Keratinocyte (primary cell): ENCODE data around the gene EIF1AD. TPM values are rescaled to one million over a fixed set of nuclear protein-coding genes. Genes with fewer than 3 reads are reported as not detected.

Experiments
- DNase-seq: peaks from one replicate; pipeline ENCODE4 v3.0.0-alpha.2; 2011; ENCODE audit warnings: low read depth, missing footprints, low spot score
- FAIRE-seq: peaks from 2 replicates; lab custom pipeline; 2011; peaks lifted over from hg19 to GRCh38; lab: Jason Lieb, UNC
- H2AFZ ChIP-seq: 2 replicates; pipeline ENCODE4 v1.6.0; 2012; ENCODE audit warnings: low read length, control low read depth, inconsistent platforms; ENCODE audit not compliant: control insufficient read depth
- H3K27ac ChIP-seq: 2 replicates; pipeline ENCODE4 v1.5.1; 2011; ENCODE audit warnings: low read length; ENCODE audit not compliant: control insufficient read depth, insufficient read depth
- H3K27me3 ChIP-seq: 3 replicates; pipeline ENCODE4 v1.6.0; 2011; ENCODE audit warnings: low read length; ENCODE audit not compliant: control insufficient read depth, insufficient read depth; ENCODE audit errors: extremely low read depth
- H3K36me3 ChIP-seq, 2 experiments: 2 replicates in 1 of 2; 3 replicates in 1 of 2; pipeline ENCODE4 v1.5.1; 2011; ENCODE audit warnings: low read length in 2 of 2, mild to moderate bottlenecking in 1 of 2; ENCODE audit not compliant: control insufficient read depth in 2 of 2, insufficient read depth in 2 of 2; ENCODE audit errors: extremely low read depth in 1 of 2
- H3K4me1 ChIP-seq: 3 replicates; pipeline ENCODE4 v1.5.1; 2011; ENCODE audit warnings: low read length; ENCODE audit not compliant: control insufficient read depth, insufficient read depth; ENCODE audit errors: extremely low read depth
- H3K4me2 ChIP-seq: 3 replicates; pipeline ENCODE4 v1.6.0; 2011; ENCODE audit warnings: low read depth, low read length; ENCODE audit not compliant: control insufficient read depth, insufficient read depth; ENCODE audit errors: extremely low read depth
- H3K4me3 ChIP-seq, 3 experiments: fragments of 200-600 bp in 1 of 3; sonication (generic) in 1 of 3; 2 replicates in 2 of 3; 3 replicates in 1 of 3; pipeline ENCODE4 v1.5.1; 2011 to 2016; ENCODE audit warnings: low read length in 3 of 3, mild to moderate bottlenecking in 3 of 3, control low read depth in 2 of 3, inconsistent platforms in 1 of 3, low read depth in 1 of 3, mixed read lengths in 1 of 3, mixed run types in 1 of 3, moderate library complexity in 1 of 3; ENCODE audit not compliant: control insufficient read depth in 2 of 3, insufficient read depth in 2 of 3; ENCODE audit errors: extremely low read depth in 1 of 3
- H3K79me2 ChIP-seq: 2 replicates; pipeline ENCODE4 v1.6.0; 2012; ENCODE audit warnings: low read length; ENCODE audit not compliant: control insufficient read depth, insufficient read depth
- H3K9ac ChIP-seq: 3 replicates; pipeline ENCODE4 v1.6.0; 2011; ENCODE audit warnings: low read length; ENCODE audit not compliant: control insufficient read depth, insufficient read depth; ENCODE audit errors: extremely low read depth
- H3K9me1 ChIP-seq: 3 replicates; pipeline ENCODE4 v1.6.0; 2011; ENCODE audit warnings: low read length; ENCODE audit not compliant: control insufficient read depth, insufficient read depth; ENCODE audit errors: extremely low read depth
- H3K9me3 ChIP-seq: 2 replicates; pipeline ENCODE4 v1.5.1; 2012; ENCODE audit warnings: low read depth, low read length; ENCODE audit not compliant: control insufficient read depth
- H4K20me1 ChIP-seq: 3 replicates; pipeline ENCODE4 v1.6.0; 2011; ENCODE audit warnings: low read length; ENCODE audit not compliant: control insufficient read depth, insufficient read depth; ENCODE audit errors: extremely low read depth
- EZH2 ChIP-seq: IDR thresholded peaks from one replicate; pipeline ENCODE4 v1.6.1; 2012; ENCODE audit warnings: inconsistent platforms, mild to moderate bottlenecking, low read length, moderate library complexity
- dilution Hi-C: fragments of 300-500 bp; cut with MboI; formaldehyde crosslinking; loops from one replicate; pipeline ENCODE4 v1.7.0; 2020; ENCODE audit warnings: low sequenced_read_pairs; ENCODE audit not compliant: extremely low pct_ligation_motif_present
- polyA plus RNA-seq, 5 experiments: library from polyadenylated mRNA; depleted of rRNA in 3 of 5; stranded (reverse) in 3 of 5; stranded (forward) in 1 of 5; unstranded in 1 of 5; fragments of >200 nt; gene quantifications; 1 replicate in 1 of 5; 2 replicates in 3 of 5; 3 replicates in 1 of 5; pipeline versions ENCODE4 v1.2.1 to v1.2.3, GENCODE V29; 2011 to 2012; ENCODE audit warnings: missing spikeins in 2 of 5, low read depth in 1 of 5, low replicate concordance in 1 of 5
- TF ChIP-seq, protein P1 (sequence below), 3 experiments: IDR thresholded peaks in 1 of 3; conservative IDR thresholded peaks in 1 of 3; optimal IDR thresholded peaks in 1 of 3; 2 replicates in 2 of 3; 3 replicates in 1 of 3; pipeline versions ENCODE3 to v1.5.1; 2011; ENCODE audit warnings: low read length in 3 of 3, mild to moderate bottlenecking in 3 of 3, moderate library complexity in 2 of 3, control low read depth in 1 of 3, inconsistent platforms in 1 of 3; ENCODE audit not compliant: insufficient read depth in 2 of 3; ENCODE audit errors: extremely low read depth in 1 of 3

Gene EIF1AD
- polyA plus RNA-seq, 1 donor (not counting 4 experiments of a cell fraction or from before 2014, with no cell fraction given): 29.6 TPM

- Histone ChIP-seq H3K36me3 (peaks cover 21 to 27% of the 10 kb centered on the region in 2 experiments), H3K79me2 (no peaks in the 10 kb centered on the region), H2AFZ (no peak overlapping the region), H4K20me1 (no peaks in the 10 kb centered on the region), H3K27me3 (no peaks in the 10 kb centered on the region), H3K4me1 (peaks cover 9% of the 10 kb centered on the region), H3K9ac (no peak overlapping the region), H3K9me1 (peaks cover 3% of the 10 kb centered on the region), H3K9me3 (no peaks in the 10 kb centered on the region), H3K27ac (no peak overlapping the region), H3K4me3 (no peak overlapping the region), H3K4me2 (no peak overlapping the region)
- TF ChIP-seq, protein P1, sequence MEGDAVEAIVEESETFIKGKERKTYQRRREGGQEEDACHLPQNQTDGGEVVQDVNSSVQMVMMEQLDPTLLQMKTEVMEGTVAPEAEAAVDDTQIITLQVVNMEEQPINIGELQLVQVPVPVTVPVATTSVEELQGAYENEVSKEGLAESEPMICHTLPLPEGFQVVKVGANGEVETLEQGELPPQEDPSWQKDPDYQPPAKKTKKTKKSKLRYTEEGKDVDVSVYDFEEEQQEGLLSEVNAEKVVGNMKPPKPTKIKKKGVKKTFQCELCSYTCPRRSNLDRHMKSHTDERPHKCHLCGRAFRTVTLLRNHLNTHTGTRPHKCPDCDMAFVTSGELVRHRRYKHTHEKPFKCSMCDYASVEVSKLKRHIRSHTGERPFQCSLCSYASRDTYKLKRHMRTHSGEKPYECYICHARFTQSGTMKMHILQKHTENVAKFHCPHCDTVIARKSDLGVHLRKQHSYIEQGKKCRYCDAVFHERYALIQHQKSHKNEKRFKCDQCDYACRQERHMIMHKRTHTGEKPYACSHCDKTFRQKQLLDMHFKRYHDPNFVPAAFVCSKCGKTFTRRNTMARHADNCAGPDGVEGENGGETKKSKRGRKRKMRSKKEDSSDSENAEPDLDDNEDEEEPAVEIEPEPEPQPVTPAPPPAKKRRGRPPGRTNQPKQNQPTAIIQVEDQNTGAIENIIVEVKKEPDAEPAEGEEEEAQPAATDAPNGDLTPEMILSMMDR (optimal IDR thresholded peaks at IDR 0.05 in 1 of 3, IDR thresholded peaks at IDR 0.05 in 1 of 3, conservative IDR thresholded peaks at IDR 0.05 in 1 of 3; ENCODE audit: extremely low read depth in 1 of 3, insufficient read depth in 2 of 3, low read length in 3 of 3): no peak
- no peak for TF ChIP-seq EZH2
- FAIRE-seq (no peak), DNase-seq (no peak)
- dilution Hi-C loops: no loop called here
Observed at GRCh38 chr11:65977621-65978390, 24.2 kb downstream of the EIF1AD start.

DNA sequence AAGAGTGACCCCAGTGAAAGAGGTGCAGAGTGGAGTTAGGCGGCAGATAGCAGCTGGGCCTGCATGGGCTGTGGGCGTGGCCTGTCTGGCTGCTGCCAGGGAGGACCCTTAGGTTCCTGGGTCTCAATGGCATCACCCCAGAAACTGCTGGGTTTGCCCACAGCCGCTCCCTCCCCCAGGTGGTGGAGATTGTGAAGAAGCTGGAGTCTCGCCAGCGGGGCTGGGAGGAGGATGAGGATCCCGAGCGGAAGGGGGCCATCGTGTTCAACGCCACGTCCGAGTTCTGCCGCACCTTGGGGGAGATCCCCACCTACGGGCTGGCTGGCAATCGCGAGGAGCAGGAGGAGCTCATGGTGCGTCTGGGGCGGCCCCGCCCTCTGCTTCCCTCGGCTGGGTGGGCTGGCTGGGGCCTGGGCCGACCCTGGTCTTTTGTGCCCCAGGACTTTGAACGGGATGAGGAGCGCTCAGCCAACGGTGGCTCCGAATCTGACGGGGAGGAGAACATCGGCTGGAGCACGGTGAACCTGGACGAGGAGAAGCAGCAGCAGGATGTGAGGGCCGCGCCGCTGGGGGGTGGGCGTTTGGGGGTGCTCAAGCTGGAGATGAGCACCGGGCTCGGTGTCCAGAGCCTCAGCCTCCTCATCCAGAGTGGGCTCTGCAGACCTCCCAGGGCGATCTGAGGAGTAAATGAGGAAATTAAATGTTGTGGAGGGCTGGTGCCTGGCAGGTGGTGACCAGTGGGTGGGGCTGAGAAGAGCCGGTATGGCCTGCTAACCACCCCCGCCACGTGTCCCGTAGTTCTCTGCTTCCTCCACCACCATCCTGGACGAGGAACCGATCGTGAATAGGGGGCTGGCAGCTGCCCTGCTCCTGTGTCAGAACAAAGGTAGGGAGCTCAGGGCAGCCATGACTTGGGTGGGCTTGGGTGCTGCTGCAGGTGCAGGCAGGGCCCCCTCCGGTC lies 25.5 kb downstream of the EIF1AD start:
- DNase-seq: no peak
- H3K36me3 ChIP-seq: peaks cover 23 to 27% of the 10 kb centered on the region in 2 experiments
- H3K4me1 ChIP-seq: peaks cover 9% of the 10 kb centered on the region
- no peaks in the 10 kb centered on the region for H3K9me3 ChIP-seq
- no peak overlapping the region for H3K27ac ChIP-seq
- no peaks in the 10 kb centered on the region for H3K79me2 ChIP-seq
- no peak overlapping the region for H3K4me3 ChIP-seq
- H3K27me3 ChIP-seq: no peaks in the 10 kb centered on the region
- peaks cover 3% of the 10 kb centered on the region for H3K9me1 ChIP-seq
- no peak overlapping the region for H3K9ac ChIP-seq
- no peak overlapping the region for H3K4me2 ChIP-seq
- no peak for FAIRE-seq
- TF ChIP-seq, protein P1 (optimal IDR thresholded peaks at IDR 0.05 in 1 of 3, IDR thresholded peaks at IDR 0.05 in 1 of 3, conservative IDR thresholded peaks at IDR 0.05 in 1 of 3; ENCODE audit: extremely low read depth in 1 of 3, insufficient read depth in 2 of 3, low read length in 3 of 3): no peak
- TF ChIP-seq EZH2: no peak
- dilution Hi-C loops: no loop called here
- no peaks in the 10 kb centered on the region for H4K20me1 ChIP-seq
- H2AFZ ChIP-seq: no peak overlapping the region
